MM.1S (cell line): ENCODE data around the gene SAMD4A.
"Not testable (repeated sequence)": the region's sequence is repeated elsewhere in the genome, so short reads cannot be mapped to it uniquely, and the experiment has no call there.

Experiments
- DNase-seq: peaks from one replicate; pipeline ENCODE4 v3.0.0-alpha.2; 2015
- H2AFZ ChIP-seq: fragments of 300-600 bp; sonication (generic); 2 replicates; pipeline ENCODE4 v1.6.0; 2016; ENCODE audit warnings: antibody characterized with exemption, low read length
- H3F3A ChIP-seq: fragments of 300-600 bp; sonication (generic); 2 replicates; pipeline ENCODE4 v1.6.1; 2016; ENCODE audit warnings: mild to moderate bottlenecking, antibody characterized with exemption, low read length, moderate library complexity, mixed read lengths; ENCODE audit not compliant: insufficient read depth
- H3K27ac ChIP-seq: fragments of 300-600 bp; sonication (generic); 2 replicates; pipeline ENCODE4 v1.5.1; 2016; ENCODE audit warnings: mild to moderate bottlenecking, low read length
- H3K27me3 ChIP-seq: fragments of 300-600 bp; sonication (generic); replicated peaks from 2 replicates; pipeline ENCODE4 v1.6.0; 2016; ENCODE audit warnings: low read length; ENCODE audit not compliant: insufficient read depth
- H3K36me3 ChIP-seq: fragments of 300-600 bp; sonication (generic); replicated peaks from 2 replicates; pipeline ENCODE4 v1.6.1; 2016; ENCODE audit warnings: mild to moderate bottlenecking, low read length, mixed read lengths; ENCODE audit not compliant: insufficient read depth
- H3K4me1 ChIP-seq: fragments of 300-600 bp; sonication (generic); 2 replicates; pipeline ENCODE4 v1.6.1; 2016; ENCODE audit warnings: low read length, mixed read lengths
- H3K4me2 ChIP-seq: fragments of 300-600 bp; sonication (generic); 2 replicates; pipeline ENCODE4 v1.6.0; 2016; ENCODE audit warnings: low read depth, low read length
- H3K4me3 ChIP-seq: fragments of 300-600 bp; sonication (generic); 2 replicates; pipeline ENCODE4 v1.5.1; 2016; ENCODE audit warnings: low read length, mixed read lengths
- H3K79me2 ChIP-seq: fragments of 300-600 bp; sonication (generic); 2 replicates; pipeline ENCODE4 v1.6.1; 2016; ENCODE audit warnings: mixed run types, low read length, mixed read lengths
- H3K9ac ChIP-seq: fragments of 300-600 bp; sonication (generic); 2 replicates; pipeline ENCODE4 v1.6.1; 2016; ENCODE audit warnings: low read length, mixed read lengths
- H3K9me2 ChIP-seq: fragments of 300-600 bp; sonication (generic); replicated peaks from 2 replicates; pipeline ENCODE4 v1.6.1; 2016; ENCODE audit warnings: mild to moderate bottlenecking, low read length, mixed read lengths; ENCODE audit not compliant: insufficient read depth
- H3K9me3 ChIP-seq: fragments of 300-600 bp; sonication (generic); replicated peaks from 2 replicates; pipeline ENCODE4 v1.6.1; 2016; ENCODE audit warnings: mild to moderate bottlenecking, low read length, mixed read lengths; ENCODE audit not compliant: insufficient read depth
- H4K20me1 ChIP-seq: fragments of 300-600 bp; sonication (generic); 2 replicates; pipeline ENCODE4 v1.6.1; 2016; ENCODE audit warnings: mild to moderate bottlenecking, low read length, moderate library complexity, mixed read lengths; ENCODE audit not compliant: insufficient read depth
- EZH2 ChIP-seq: fragments of 300-600 bp; sonication (generic); optimal IDR thresholded peaks from 2 replicates; pipeline ENCODE3; 2017; ENCODE audit warnings: low read depth, mild to moderate bottlenecking, antibody characterized with exemption, low read length, mixed read lengths
- EZH2phosphoT487 ChIP-seq: fragments of 300-600 bp; sonication (generic); IDR thresholded peaks from 2 replicates; pipeline ENCODE4 v1.6.1; 2018; ENCODE audit warnings: antibody characterized with exemption, low read length
- TF ChIP-seq, protein P1 (sequence below): fragments of 300-600 bp; sonication (generic); IDR thresholded peaks from 2 replicates; pipeline ENCODE4 v1.5.1; 2016; ENCODE audit warnings: antibody characterized with exemption, low read length, mixed read lengths

Gene SAMD4A

DNA sequence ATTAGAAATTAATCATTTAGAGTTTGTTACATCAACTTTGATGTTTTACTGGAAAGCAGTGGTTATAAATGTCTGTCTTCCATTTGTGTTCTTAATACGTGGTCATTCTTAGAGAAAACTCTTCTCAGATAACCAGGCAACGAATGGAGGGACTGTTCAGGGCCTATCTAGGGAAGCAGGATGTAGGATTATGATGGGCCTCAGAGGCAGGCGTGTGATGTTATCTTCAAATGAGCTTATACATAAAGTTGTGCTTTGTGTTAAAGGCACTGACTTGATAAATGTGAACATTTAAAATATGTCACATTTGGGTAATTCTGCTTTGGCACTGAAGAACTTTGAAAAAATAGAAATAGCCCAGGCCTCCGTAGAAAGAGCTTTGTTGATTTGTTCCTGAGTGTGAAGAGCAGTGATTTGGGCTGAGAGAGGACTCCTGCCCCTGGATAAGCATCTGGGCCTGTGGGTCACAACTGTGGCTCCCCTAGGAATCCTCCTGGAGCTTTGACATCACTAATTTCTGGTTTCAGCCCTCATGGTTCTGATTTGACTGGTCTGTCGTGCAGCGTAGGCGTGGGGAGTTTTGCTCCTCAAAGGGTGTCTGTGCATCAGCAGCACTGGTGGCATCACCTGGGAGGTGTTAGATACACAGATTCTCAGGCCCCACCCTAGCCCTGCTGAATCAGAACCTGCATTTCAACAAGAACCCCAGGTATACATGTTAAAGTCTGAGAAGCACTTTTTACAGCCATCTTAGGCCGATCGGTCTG is 55.4 kb downstream of the SAMD4A start:
- H3K4me2 ChIP-seq, result no peak overlapping the region
- H4K20me1 ChIP-seq, result no peaks in the 10 kb centered on the region
- no peak overlapping the region for H3K9ac ChIP-seq
- no peaks in the 10 kb centered on the region for H3K79me2 ChIP-seq
- no peak overlapping the region for H2AFZ ChIP-seq
- no peak overlapping the region for H3K4me3 ChIP-seq
- no peak overlapping the region for H3K27ac ChIP-seq
- DNase-seq, result no peak
- H3K9me3 ChIP-seq, result no peaks in the 10 kb centered on the region
- H3K27me3 ChIP-seq, result no peaks in the 10 kb centered on the region
- no peak for TF ChIP-seq EZH2phosphoT487
- no peak for TF ChIP-seq EZH2
- TF ChIP-seq, protein P1, sequence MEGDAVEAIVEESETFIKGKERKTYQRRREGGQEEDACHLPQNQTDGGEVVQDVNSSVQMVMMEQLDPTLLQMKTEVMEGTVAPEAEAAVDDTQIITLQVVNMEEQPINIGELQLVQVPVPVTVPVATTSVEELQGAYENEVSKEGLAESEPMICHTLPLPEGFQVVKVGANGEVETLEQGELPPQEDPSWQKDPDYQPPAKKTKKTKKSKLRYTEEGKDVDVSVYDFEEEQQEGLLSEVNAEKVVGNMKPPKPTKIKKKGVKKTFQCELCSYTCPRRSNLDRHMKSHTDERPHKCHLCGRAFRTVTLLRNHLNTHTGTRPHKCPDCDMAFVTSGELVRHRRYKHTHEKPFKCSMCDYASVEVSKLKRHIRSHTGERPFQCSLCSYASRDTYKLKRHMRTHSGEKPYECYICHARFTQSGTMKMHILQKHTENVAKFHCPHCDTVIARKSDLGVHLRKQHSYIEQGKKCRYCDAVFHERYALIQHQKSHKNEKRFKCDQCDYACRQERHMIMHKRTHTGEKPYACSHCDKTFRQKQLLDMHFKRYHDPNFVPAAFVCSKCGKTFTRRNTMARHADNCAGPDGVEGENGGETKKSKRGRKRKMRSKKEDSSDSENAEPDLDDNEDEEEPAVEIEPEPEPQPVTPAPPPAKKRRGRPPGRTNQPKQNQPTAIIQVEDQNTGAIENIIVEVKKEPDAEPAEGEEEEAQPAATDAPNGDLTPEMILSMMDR, result no peak
- H3K4me1 ChIP-seq, result peaks cover 11% of the 10 kb centered on the region
- H3K9me2 ChIP-seq, result no peaks in the 10 kb centered on the region
- H3K36me3 ChIP-seq, result no peaks in the 10 kb centered on the region
- H3F3A ChIP-seq, result peaks cover 1% of the 10 kb centered on the region

DNA sequence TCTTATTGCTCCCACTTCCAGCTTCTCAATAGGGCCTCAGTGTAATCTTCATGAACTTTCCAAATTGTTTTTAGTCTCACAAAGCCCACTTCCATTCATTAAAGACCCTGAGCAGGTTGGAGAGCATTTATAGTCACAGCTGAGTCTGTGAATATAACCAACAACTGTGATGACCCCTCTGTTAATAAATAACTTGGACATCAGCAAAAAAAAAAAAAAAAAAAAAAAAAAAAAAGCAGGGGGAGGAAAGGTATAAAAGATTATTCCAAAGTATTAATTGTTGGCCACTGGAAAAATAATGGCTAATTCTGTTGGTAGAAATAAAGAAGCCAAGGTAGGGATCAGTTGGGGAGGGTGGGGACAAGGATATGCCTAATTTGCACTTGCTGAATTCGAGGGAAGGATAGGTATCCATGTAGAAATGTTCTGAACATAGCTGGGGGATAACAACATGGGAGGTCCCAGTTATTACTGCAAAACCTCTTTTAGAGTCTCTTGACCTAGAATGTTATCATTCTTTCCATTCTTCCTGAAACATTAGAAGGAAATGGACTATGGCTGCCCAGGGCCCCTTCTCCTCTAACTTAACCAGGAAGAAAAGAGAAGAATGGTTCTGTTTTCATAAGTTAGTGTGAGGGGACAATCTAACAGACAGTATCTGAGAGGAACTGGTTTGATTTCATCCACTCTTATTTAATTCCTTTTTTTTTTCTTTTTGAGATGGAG is 56.5 kb downstream of the SAMD4A start:
- no peaks in the 10 kb centered on the region for H4K20me1 ChIP-seq
- H3K27ac ChIP-seq, result no peak overlapping the region
- TF ChIP-seq EZH2phosphoT487 (no peak), EZH2 (no peak)
- TF ChIP-seq, protein P1, result no peak
- peaks cover 11% of the 10 kb centered on the region for H3F3A ChIP-seq
- no peak for DNase-seq
- no peak overlapping the region for H3K4me3 ChIP-seq
- no peaks in the 10 kb centered on the region for H3K79me2 ChIP-seq
- no peak overlapping the region for H2AFZ ChIP-seq
- no peak overlapping the region for H3K9ac ChIP-seq
- no peak overlapping the region for H3K4me2 ChIP-seq
- H3K36me3 ChIP-seq, result no peaks in the 10 kb centered on the region
- H3K27me3 ChIP-seq, result no peaks in the 10 kb centered on the region
- H3K9me3 ChIP-seq, result no peaks in the 10 kb centered on the region
- H3K4me1 ChIP-seq, result peaks cover 15% of the 10 kb centered on the region
- no peaks in the 10 kb centered on the region for H3K9me2 ChIP-seq

DNA sequence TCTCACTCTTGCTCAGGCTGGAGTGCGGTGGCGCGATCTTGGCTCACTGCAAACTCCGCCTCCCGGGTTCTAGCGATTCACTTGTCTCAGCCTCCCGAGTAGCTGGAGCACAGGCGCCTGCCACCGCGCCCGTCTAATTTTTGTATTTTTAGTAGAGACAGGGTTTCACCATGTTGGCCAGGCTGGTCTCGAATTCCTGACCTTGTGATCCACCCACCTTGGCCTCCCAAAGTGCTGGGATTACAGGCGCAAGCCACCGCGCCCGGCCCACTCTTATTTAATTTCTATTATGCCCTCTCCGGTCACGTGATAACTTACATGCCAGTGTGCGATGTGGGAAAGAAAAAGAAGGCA is 57.1 kb downstream of the SAMD4A start:
- H3K4me3 ChIP-seq, H3K4me2 ChIP-seq, H3K27me3 ChIP-seq, H2AFZ ChIP-seq, H3K9me3 ChIP-seq, H3K36me3 ChIP-seq, H3K27ac ChIP-seq, H3K9me2 ChIP-seq, DNase-seq, H3K79me2 ChIP-seq, H3K9ac ChIP-seq, H4K20me1 ChIP-seq: not testable (repeated sequence)
- peaks cover 21% of the 10 kb centered on the region for H3K4me1 ChIP-seq
- peaks cover 15% of the 10 kb centered on the region for H3F3A ChIP-seq

DNA sequence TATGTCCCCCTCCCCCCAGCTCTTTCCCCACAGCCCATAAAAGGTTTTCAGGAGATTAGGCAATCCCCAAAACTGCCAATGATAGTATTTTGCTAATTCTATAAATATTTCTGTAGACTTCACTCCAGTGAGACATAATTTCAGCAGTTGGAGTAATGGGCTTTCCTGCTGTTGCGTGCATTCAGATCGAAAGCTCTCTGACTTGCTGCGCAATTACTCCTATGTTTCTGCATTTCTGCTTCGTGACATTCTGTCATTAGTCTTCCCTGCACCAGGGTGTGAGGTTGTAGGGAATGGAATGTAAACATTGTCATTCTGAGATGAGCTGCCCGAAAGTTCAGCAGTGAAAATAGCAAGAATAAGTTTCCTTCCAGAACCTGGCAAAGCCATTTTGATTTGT is 58.2 kb downstream of the SAMD4A start:
- H3K36me3 ChIP-seq, result no peaks in the 10 kb centered on the region
- no peak for DNase-seq

More for the DNA sequence above, 58.2 kb downstream of the SAMD4A start:
- Histone ChIP-seq H4K20me1 (no peaks in the 10 kb centered on the region), H3K4me1 (peaks cover 31% of the 10 kb centered on the region), H3K9me3 (no peaks in the 10 kb centered on the region), H3K9me2 (no peaks in the 10 kb centered on the region), H3K4me2 (no peak overlapping the region), H3K79me2 (no peaks in the 10 kb centered on the region), H3K9ac (no peak overlapping the region), H3K27me3 (no peaks in the 10 kb centered on the region), H3K4me3 (no peak overlapping the region), H3F3A (peaks cover 15% of the 10 kb centered on the region), H3K27ac (no peak overlapping the region), H2AFZ (no peak overlapping the region)
- TF ChIP-seq EZH2, result no peak
- TF ChIP-seq EZH2phosphoT487, result no peak
- TF ChIP-seq, protein P1, result no peak
